Activated T-cell treated with anti-CD3 and anti-CD28 coated beads for 48 hours (primary cell): ENCODE measurements around the gene PRRX1.

Experiments used
- DNase-seq: peaks from one replicate; pipeline ENCODE4 v3.0.0-alpha.2; 2020; ENCODE audit warnings: low read depth

PRRX1 gene

GRCh38 chr1:170720661-170721060 is 56.7 kb downstream of the PRRX1 start:
- no peak for DNase-seq

- no peak for DNase-seq
Measured at GRCh38 chr1:170721621-170722020, 57.7 kb downstream of the PRRX1 start.

- DNase-seq, result no peak
Measured at GRCh38 chr1:170723518-170723917, 59.6 kb downstream of the PRRX1 start.

GRCh38 chr1:170725326-170725725 is 61.4 kb downstream of the PRRX1 start:
- no peak for DNase-seq

- DNase-seq, result no peak
Measured at GRCh38 chr1:170727963-170728362, 64.0 kb downstream of the PRRX1 start.

- DNase-seq, result no peak
Measured at GRCh38 chr1:170729225-170730002, 65.5 kb downstream of the PRRX1 start.

- DNase-seq, result no peak
Measured at GRCh38 chr1:170730014-170730413, 66.1 kb downstream of the PRRX1 start.

GRCh38 chr1:170730438-170730837 is 66.5 kb downstream of the PRRX1 start:
- no peak for DNase-seq

GRCh38 chr1:170731566-170732251 is 67.8 kb downstream of the PRRX1 start:
- no peak for DNase-seq

- DNase-seq, result no peak
Measured at GRCh38 chr1:170732252-170732588, 68.3 kb downstream of the PRRX1 start.

GRCh38 chr1:170734412-170735175 is 70.7 kb downstream of the PRRX1 start:
- no peak for DNase-seq

- DNase-seq, result no peak
Measured at GRCh38 chr1:170735366-170736263, 71.7 kb downstream of the PRRX1 start.

- DNase-seq, result no peak
Measured at GRCh38 chr1:170739803-170740202, 75.9 kb downstream of the PRRX1 start.

GRCh38 chr1:170741678-170742077 is 77.7 kb downstream of the PRRX1 start:
- no peak for DNase-seq

- no peak for DNase-seq
Measured at GRCh38 chr1:170742600-170742999, 78.7 kb downstream of the PRRX1 start.

- DNase-seq, result no peak
Measured at GRCh38 chr1:170743083-170743482, 79.2 kb downstream of the PRRX1 start.

GRCh38 chr1:170749549-170749948 is 85.6 kb downstream of the PRRX1 start:
- DNase-seq, result no peak

GRCh38 chr1:170749959-170750358 is 86.0 kb downstream of the PRRX1 start:
- no peak for DNase-seq

GRCh38 chr1:170755795-170756194 is 91.9 kb downstream of the PRRX1 start:
- DNase-seq, result no peak

- DNase-seq, result no peak
Measured at GRCh38 chr1:170758992-170759391, 95.1 kb downstream of the PRRX1 start.

- no peak for DNase-seq
Measured at GRCh38 chr1:170765279-170765678, 101.3 kb downstream of the PRRX1 start.
